B cell (primary cell): ENCODE measurements around the gene ARHGAP15. TPM values are rescaled to one million over a fixed set of nuclear protein-coding genes. Genes with fewer than 3 reads are reported as not detected.

Experiments
- ATAC-seq: fragments of 200-7000 bp; cut with Tn5 transposase; one replicate; pipeline ENCODE4 v1.10.0; 2021; ENCODE audit warnings: low read depth, mild to moderate bottlenecking, moderate number of reproducible peaks, moderate library complexity
- CTCF ChIA-PET: fragments of 350-600 bp; sonication (Branson Sonifier 250); formaldehyde crosslinking; loops from one replicate; lab custom pipeline; 2021; ENCODE audit warnings: antibody characterized with exemption, inconsistent platforms; lab: Charles Lee
- POLR2A ChIA-PET: fragments of 350-600 bp; sonication (Branson Sonifier 250); formaldehyde crosslinking; loops from one replicate; lab custom pipeline; 2021; ENCODE audit warnings: antibody characterized with exemption; lab: Charles Lee
- DNase-seq: peaks from one replicate; pipeline ENCODE4 v3.0.0; 2013
- H2AFZ ChIP-seq: 2 replicates; pipeline ENCODE4 v1.6.1; 2012; ENCODE audit warnings: mild to moderate bottlenecking, low read depth, low read length; ENCODE audit not compliant: insufficient read depth, poor library complexity, severe bottlenecking
- H3K27ac ChIP-seq, 2 donors: 1 replicate in 1 of 2; 2 replicates in 1 of 2; pipeline ENCODE4 v1.5.1; 2012 to 2013; ENCODE audit warnings: low read length in 2 of 2, mild to moderate bottlenecking in 2 of 2, moderate library complexity in 1 of 2
- H3K27me3 ChIP-seq, 4 experiments: fragments of 200-600 bp in 1 of 4; sonication (generic) in 1 of 4; replicated peaks in 1 of 4; 1 replicate in 2 of 4; 2 replicates in 2 of 4; pipeline versions ENCODE4 v1.6.1 to v1.7.0; 2013 to 2016; ENCODE audit warnings: low read length in 3 of 4, mild to moderate bottlenecking in 2 of 4, mixed read lengths in 1 of 4, moderate library complexity in 1 of 4; ENCODE audit not compliant: insufficient read depth in 4 of 4, control insufficient read depth in 3 of 4; ENCODE audit errors: control extremely low read depth in 1 of 4
- H3K36me3 ChIP-seq, 2 experiments: replicated peaks in 1 of 2; 1 replicate in 1 of 2; 2 replicates in 1 of 2; pipeline versions ENCODE4 v1.6.1 to v1.7.1; 2013; ENCODE audit warnings: low read length in 1 of 2; ENCODE audit not compliant: insufficient read depth in 2 of 2, control insufficient read depth in 1 of 2; ENCODE audit errors: control extremely low read depth in 1 of 2, extremely low read depth in 1 of 2
- H3K4me1 ChIP-seq, 2 donors: fragments of 200-600 bp in 1 of 2; sonication (generic) in 1 of 2; 1 replicate in 1 of 2; 2 replicates in 1 of 2; pipeline versions ENCODE4 v1.5.1 to v1.6.1; 2013 to 2017; ENCODE audit warnings: low read length in 2 of 2; ENCODE audit not compliant: control insufficient read depth in 2 of 2, insufficient read depth in 2 of 2
- H3K4me2 ChIP-seq: replicated peaks from 2 replicates; pipeline ENCODE3; 2012; ENCODE audit warnings: mild to moderate bottlenecking, low read depth, low read length; ENCODE audit not compliant: poor library complexity, severe bottlenecking
- H3K4me3 ChIP-seq, 5 experiments: fragments of 200-600 bp in 1 of 5; sonication (generic) in 1 of 5; 1 replicate in 3 of 5; 2 replicates in 2 of 5; pipeline versions ENCODE4 v1.5.1 to v1.7.0; 2011 to 2016; ENCODE audit warnings: low read length in 4 of 5, mild to moderate bottlenecking in 4 of 5, low read depth in 2 of 5, control low read depth in 1 of 5, moderate library complexity in 1 of 5; ENCODE audit not compliant: insufficient read depth in 1 of 5; ENCODE audit errors: control extremely low read depth in 1 of 5, extremely low read depth in 1 of 5
- H3K79me2 ChIP-seq: fragments of 200-600 bp; sonication (generic); one replicate; pipeline ENCODE4 v1.6.0; 2016; ENCODE audit warnings: low read length; ENCODE audit not compliant: control insufficient read depth, insufficient read depth
- H3K9ac ChIP-seq: fragments of 200-600 bp; sonication (generic); 2 replicates; pipeline ENCODE4 v1.6.1; 2017; ENCODE audit warnings: mild to moderate bottlenecking, low read length, moderate library complexity
- H3K9me3 ChIP-seq, 3 donors: one replicate each; pipeline versions ENCODE4 v1.6.1 to v1.7.1; 2013; ENCODE audit warnings: low read length in 2 of 3; ENCODE audit not compliant: control insufficient read depth in 2 of 3, insufficient read depth in 1 of 3; ENCODE audit errors: control extremely low read depth in 1 of 3
- H4K20me1 ChIP-seq: 2 replicates; pipeline ENCODE4 v1.6.0; 2012; ENCODE audit warnings: mild to moderate bottlenecking, low read length; ENCODE audit not compliant: insufficient read depth, control insufficient read depth, poor library complexity, severe bottlenecking
- H3K27ac Mint-ChIP-seq: one replicate; pipeline ENCODE4 v1.8.0; 2021; ENCODE audit warnings: mixed read lengths
- H3K27me3 Mint-ChIP-seq: one replicate; pipeline ENCODE4 v1.8.0; 2021; ENCODE audit warnings: mixed read lengths
- H3K4me1 Mint-ChIP-seq: one replicate; pipeline ENCODE4 v1.8.0; 2021; ENCODE audit warnings: mixed read lengths
- H3K4me3 Mint-ChIP-seq: one replicate; pipeline ENCODE4 v1.8.0; 2021; ENCODE audit warnings: mixed read lengths
- H3K9me3 Mint-ChIP-seq: one replicate; pipeline ENCODE4 v1.8.0; 2022; ENCODE audit warnings: mixed read lengths; ENCODE audit not compliant: insufficient read depth
- CTCF ChIP-seq: fragments of 200-600 bp; IDR thresholded peaks from one replicate; pipeline ENCODE4 v1.8.0; 2022; ENCODE audit warnings: antibody characterized with exemption, mild to moderate bottlenecking
- EZH2 ChIP-seq: IDR thresholded peaks from 2 replicates; pipeline ENCODE4 v1.6.1; 2012; ENCODE audit warnings: borderline replicate concordance, low read depth, mild to moderate bottlenecking, moderate library complexity, low read length; ENCODE audit not compliant: insufficient read depth, poor library complexity, severe bottlenecking
- WGBS: methylation state at CpG from one replicate; pipeline ENCODE4 v1.1.5; 2013; ENCODE audit warnings: missing lambda C conversion rate; ENCODE audit not compliant: insufficient coverage; 5-methylcytosine and 5-hydroxymethylcytosine counted together
- intact Hi-C: fragments of 100-400 bp; cut with micrococcal nuclease; formaldehyde crosslinking; loops from one replicate; pipeline ENCODE4 v1.10.0; 2022
- polyA plus RNA-seq: library from polyadenylated mRNA; depleted of rRNA; stranded (reverse); fragments of >200 nt; gene quantifications from 2 replicates; pipeline ENCODE4 v1.2.3, GENCODE V29; 2012
- total RNA-seq, 2 donors: library from RNA; stranded (reverse); fragments of 120-200 nt in 1 of 2; gene quantifications; 1 replicate in 1 of 2; 2 replicates in 1 of 2; pipeline versions ENCODE4 v1.2.3 to v1.2.4, GENCODE V29; 2013 to 2022

Gene ARHGAP15
- total and polyA plus RNA-seq, 2 donors (not counting 1 experiment from before 2014, with no cell fraction given): 58.6 to 187 TPM

- Histone ChIP-seq H3K4me3 (no peak overlapping the region), H3K27me3 (no peaks in the 10 kb centered on the region), H3K4me2 (no peak overlapping the region), H4K20me1 (peaks cover 19% of the 10 kb centered on the region), H3K9me3 (no peaks in the 10 kb centered on the region), H2AFZ (no peak overlapping the region), H3K79me2 (peaks cover 7% of the 10 kb centered on the region), H3K36me3 (peaks cover 9 to 34% of the 10 kb centered on the region in 2 experiments), H3K4me1 (no peaks in the 10 kb centered on the region), H3K9ac (no peak overlapping the region), H3K27ac (no peak overlapping the region)
- intact Hi-C loops: no loop called here
- H3K27ac Mint-ChIP-seq: no peak overlapping the region
- ATAC-seq: no peak
- H3K4me3 Mint-ChIP-seq: no peak overlapping the region
- H3K4me1 Mint-ChIP-seq: peaks cover 10% of the 10 kb centered on the region
- H3K27me3 Mint-ChIP-seq: no peaks in the 10 kb centered on the region
- no peaks in the 10 kb centered on the region for H3K9me3 Mint-ChIP-seq
- no peak for DNase-seq
- ChIA-PET CTCF (no interaction called here), POLR2A (no interaction called here)
- no peak for TF ChIP-seq CTCF
- TF ChIP-seq EZH2: no peak
- WGBS: no CpG with 5 or more reads among the region's 6 CpGs
Observed at GRCh38 chr2:143435131-143435530, 305.9 kb downstream of the ARHGAP15 start.

GRCh38 chr2:143436951-143437350, 307.7 kb downstream of the ARHGAP15 start:
- Mint-ChIP-seq H3K27me3 (no peaks in the 10 kb centered on the region), H3K4me1 (peaks cover 10% of the 10 kb centered on the region), H3K27ac (no peak overlapping the region), H3K9me3 (no peaks in the 10 kb centered on the region), H3K4me3 (no peak overlapping the region)
- H4K20me1 ChIP-seq: peaks cover 13% of the 10 kb centered on the region
- no peaks in the 10 kb centered on the region for H3K27me3 ChIP-seq
- no peak overlapping the region for H3K27ac ChIP-seq
- ChIA-PET POLR2A (no interaction called here), CTCF (no interaction called here)
- no peak overlapping the region for H2AFZ ChIP-seq
- no peak overlapping the region for H3K4me3 ChIP-seq
- no peak for ATAC-seq
- H3K4me2 ChIP-seq: no peak overlapping the region
- no peak overlapping the region for H3K9ac ChIP-seq
- intact Hi-C loops: no loop called here
- no peaks in the 10 kb centered on the region for H3K9me3 ChIP-seq
- H3K36me3 ChIP-seq: peaks cover 11 to 44% of the 10 kb centered on the region in 2 experiments
- peaks cover 7% of the 10 kb centered on the region for H3K79me2 ChIP-seq
- no peak for TF ChIP-seq CTCF
- TF ChIP-seq EZH2: no peak
- no peak for DNase-seq
- H3K4me1 ChIP-seq: no peaks in the 10 kb centered on the region
- 100% methylated on average over 1 of the region's 2 CpGs for WGBS
